ENCODE results near the gene BRAP.
"Not testable (repeated sequence)": the region's sequence is repeated elsewhere in the genome, so short reads cannot be mapped to it uniquely, and the experiment has no call there.

The BRAP gene, protein sequence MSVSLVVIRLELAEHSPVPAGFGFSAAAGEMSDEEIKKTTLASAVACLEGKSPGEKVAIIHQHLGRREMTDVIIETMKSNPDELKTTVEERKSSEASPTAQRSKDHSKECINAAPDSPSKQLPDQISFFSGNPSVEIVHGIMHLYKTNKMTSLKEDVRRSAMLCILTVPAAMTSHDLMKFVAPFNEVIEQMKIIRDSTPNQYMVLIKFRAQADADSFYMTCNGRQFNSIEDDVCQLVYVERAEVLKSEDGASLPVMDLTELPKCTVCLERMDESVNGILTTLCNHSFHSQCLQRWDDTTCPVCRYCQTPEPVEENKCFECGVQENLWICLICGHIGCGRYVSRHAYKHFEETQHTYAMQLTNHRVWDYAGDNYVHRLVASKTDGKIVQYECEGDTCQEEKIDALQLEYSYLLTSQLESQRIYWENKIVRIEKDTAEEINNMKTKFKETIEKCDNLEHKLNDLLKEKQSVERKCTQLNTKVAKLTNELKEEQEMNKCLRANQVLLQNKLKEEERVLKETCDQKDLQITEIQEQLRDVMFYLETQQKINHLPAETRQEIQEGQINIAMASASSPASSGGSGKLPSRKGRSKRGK

DNA sequence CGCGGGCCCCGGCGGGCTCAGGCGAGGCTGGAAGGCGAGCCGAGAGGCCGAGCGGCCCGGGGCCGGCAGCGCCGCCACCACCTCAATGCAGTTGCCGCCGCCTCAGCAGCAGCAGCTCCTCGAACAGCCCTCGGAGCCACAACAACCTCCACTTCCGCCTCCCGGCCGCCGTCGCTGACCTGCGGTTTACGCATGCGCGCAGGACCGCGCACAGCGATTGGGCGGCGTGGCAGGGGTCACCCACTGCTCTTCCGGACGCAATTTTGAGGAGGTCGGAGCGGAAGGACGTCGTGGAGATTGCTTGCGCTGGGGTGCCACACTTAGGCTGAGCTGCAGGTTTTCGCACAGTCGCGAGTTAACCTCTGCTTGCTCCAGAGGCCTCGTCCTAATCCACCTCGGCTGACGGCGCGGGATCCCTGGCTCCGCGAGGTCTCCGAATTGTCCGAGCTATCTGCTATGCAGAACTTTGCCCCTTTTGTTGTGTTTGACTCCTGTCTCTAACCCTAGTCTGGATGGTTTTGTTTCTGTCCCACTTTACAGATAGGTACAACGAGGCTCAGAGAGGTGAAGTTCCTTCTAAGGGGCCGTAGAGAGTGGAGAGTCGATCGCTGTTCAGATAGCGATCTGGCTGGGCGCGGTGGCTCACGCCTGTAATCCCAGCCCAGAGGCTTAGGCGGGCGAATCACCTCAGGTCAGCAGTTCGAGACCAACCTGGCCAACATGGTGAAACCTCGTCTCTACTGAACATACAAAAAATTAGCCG lies at the start of gene BRAP, which contains the start of gene ACAD10:
BRAP (minus strand) TSS at position 146 of the 763 bp plus-strand sequence. CDS start 164 bp downstream, outside the sequence.
ACAD10 (plus strand) TSS at position 243 of the 763 bp plus-strand sequence. CDS start 6,657 bp downstream, outside the sequence.
- FAIRE-seq, result peak; percentile 43

DNA sequence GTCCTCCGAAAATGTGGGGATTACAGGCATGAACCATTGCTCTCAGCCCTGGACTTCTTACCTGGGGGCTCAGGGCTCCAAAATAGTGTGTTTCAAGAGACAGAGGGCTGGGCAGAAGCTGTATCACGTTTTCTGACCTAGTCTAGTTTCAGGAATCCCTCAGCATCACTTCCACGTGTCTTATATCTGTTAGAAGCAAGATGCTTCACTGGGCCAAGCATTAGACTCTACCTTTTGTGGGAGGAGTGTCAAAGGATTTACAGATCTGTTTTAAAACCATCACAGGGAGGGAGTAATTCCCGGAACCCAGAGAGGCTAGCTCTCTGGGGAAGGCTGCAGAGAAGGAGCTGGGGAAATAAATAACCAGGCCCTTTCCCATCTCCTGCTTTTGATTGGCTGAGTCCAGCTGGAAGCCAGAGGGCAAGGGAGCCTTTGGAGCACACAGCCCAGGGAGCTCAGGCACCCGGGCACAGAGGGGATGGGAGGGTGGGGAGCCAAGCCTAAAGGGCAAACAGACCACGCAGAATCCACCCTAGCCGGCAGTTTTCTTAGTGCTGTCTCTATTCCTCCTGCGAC lies 47.7 kb upstream of the BRAP start:
- no peak for FAIRE-seq

DNA sequence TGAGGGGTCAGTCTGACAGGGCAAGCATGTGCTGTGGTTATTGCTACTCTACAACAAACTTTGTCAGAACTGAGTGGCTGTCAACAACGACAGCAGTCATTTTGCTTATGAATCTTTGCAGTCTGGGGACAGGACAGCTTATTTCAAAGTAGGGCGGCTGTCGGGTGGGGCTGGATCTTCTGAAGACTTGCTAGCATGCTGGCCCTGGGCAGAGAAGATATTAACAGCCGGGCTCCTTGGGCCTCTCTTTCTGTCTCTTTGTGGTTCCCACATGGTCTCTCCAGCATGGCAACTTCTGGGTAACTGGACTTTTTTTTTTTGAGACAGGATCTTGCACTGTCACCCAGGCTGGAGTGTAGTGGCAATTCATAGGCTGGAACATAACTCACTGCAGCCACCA lies 47.0 kb upstream of the BRAP start:
- FAIRE-seq, result no peak

DNA sequence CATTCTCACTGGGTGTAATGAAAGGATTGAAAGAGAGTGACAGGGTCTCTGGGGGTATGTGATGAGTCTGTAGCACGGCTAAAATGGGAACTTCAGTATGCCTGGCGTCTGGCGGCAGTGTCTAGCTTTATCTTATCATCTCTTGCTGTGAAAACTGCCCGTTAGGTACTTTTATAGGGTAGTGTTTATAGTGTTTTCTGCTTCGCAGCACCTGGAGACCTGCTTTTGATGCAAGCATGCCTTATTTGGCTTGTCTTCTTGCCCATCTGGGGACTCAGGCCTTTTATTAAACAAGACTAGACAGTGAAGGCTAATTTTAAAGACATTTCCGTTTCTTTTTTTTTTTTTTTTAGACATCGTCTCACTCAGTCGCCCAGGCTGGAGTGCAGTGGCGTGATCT lies 44.7 kb upstream of the BRAP start:
- FAIRE-seq, result no peak

DNA sequence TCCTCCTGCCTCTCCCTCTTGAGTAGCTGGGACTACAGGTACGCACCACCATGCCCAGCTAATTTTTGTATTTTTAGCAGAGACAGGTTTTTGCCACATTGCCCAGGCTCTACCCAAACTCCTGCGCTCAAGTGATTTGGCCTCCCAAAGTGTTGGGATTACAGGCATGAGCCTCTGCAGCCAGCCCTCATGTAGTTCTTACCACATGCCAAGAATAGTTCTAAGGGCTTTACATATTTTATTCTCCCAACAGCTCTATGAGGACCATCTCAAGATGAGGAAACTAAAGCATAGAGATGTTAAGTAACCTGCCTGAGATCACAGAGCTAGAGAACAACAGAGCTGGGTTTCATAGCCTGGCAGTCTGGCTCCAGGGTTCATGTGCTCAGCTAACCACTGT lies 43.0 kb upstream of the BRAP start:
- no peak for FAIRE-seq

DNA sequence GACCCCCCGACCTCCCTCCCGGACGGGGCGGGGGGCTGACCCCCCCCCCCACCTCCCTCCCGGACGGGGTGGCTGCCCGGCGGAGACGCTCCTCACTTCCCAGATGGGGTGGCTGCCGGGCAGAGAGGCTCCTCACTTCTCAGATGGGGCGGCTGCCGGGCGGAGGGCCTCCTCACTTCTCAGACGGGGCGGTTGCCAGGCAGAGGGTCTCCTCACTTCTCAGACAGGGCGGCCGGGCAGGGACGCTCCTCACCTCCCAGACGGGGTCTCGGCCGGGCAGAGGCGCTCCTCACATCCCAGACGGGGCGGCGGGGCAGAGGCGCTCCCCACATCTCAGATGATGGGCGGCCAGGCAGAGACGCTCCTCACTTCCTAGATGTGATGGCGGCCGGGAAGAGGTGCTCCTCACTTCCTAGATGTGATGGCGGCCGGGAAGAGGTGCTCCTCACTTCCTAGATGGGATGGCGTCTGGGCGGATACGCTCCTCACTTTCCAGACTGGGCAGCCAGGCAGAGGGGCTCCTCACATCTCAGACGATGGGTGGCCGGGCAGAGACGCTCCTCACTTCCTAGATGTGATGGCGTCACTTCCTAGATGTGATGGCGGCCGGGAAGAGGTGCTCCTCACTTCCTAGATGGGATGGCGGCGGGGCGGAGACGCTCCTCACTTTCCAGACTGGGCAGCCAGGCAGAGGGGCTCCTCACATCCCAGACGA lies 38.0 kb upstream of the BRAP start:
- not testable (repeated sequence) for FAIRE-seq

DNA sequence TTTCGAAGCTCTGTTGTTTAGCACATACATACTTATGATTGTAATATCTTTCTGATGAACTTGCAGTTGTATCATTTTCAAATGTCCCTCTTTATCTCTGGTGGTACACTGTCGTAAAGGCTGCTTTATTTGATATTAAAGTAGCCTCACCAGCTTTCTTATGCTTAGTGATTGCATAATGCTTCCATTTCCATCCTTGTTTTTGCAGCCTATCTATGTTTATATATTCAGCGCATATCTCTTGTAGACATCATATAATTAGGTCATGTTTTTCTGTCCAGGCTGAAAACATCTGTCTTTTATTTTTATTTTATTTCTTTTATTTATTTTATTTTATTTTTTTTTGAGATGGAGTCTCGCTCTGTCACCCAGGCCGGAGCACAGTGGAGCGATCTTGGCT lies 34.7 kb upstream of the BRAP start:
- FAIRE-seq, result no peak

- not testable (repeated sequence) for FAIRE-seq
These were observed 33.6 kb upstream of the BRAP start for GRCh38 chr12:111719316-111719715.

DNA sequence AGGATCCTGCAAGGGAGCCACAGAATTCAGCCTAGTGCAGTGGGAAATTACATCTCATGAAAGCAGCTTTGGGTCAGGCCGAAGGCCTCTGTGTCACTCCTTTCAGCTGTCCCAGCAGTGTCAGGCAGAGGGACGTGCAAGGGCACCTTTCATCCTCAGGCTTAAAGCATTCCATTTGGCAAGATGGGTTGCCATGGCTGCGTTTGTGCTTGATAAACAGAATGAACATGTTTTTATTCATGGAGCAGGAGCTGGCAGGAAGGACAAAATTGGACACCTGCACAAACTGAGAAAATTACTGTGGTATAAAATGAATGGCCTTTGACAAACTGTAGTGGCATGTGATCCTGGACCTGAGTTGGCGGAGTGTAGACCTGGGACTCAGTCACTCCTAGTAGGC lies 29.5 kb upstream of the BRAP start:
- no peak for FAIRE-seq

GRCh38 chr12:111706145-111706544 lies 20.4 kb upstream of the BRAP start:
- FAIRE-seq, result no peak

- no peak for FAIRE-seq
These were observed 19.9 kb upstream of the BRAP start for GRCh38 chr12:111705672-111706071.

DNA sequence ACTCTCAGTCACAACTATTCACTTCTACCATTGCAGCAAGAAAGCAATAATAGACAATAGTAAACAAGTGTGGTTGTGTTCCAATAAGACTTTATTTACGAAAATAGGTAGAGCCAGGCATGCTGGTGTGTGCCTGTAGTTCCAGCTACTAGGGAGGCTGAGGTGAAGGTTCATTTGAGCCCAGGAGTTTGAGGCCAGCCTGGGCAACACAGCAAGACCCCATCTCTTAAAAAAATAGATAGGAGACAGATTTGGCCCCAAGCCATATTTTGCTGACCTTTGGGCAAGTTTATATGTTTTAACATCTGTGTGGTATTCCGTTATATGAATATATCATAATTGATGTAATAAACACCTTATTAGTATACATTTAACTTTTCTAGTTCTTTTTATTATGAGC lies 14.2 kb upstream of the BRAP start:
- no peak for FAIRE-seq

GRCh38 chr12:111693818-111694217 lies 8.1 kb upstream of the BRAP start:
- no peak for FAIRE-seq

DNA sequence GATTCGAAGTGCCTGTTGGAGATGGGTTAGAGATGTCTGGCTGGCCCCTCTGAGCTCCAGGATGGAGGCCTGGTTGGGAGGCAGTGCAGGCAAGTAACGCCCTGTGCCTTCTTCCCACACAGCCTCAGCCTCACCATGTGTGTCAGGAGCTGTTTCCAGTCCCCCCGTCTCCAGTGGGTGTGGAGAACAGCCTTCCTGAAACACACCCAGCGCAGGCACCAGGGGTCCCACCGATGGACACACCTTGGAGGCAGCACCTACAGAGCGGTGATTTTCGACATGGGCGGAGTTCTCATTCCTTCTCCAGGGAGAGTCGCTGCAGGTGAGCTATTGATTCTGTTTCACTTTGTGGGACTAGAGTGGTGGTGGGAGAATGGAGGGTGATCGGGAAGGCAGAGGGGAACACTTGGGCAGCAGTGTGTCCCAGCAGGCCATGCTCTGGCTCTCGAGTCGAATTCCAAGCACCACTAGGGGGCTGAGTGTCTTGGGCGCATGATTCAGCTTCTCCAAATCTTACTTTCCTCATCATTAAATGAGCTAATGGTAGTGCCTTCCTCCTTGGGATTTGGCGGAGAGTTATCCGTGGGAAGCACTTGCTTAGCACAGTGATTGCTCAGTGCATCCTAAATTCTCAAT lies 6.9 kb upstream of the BRAP start:
- no peak for FAIRE-seq

GRCh38 chr12:111691262-111691661 lies 5.5 kb upstream of the BRAP start:
- no peak for FAIRE-seq

DNA sequence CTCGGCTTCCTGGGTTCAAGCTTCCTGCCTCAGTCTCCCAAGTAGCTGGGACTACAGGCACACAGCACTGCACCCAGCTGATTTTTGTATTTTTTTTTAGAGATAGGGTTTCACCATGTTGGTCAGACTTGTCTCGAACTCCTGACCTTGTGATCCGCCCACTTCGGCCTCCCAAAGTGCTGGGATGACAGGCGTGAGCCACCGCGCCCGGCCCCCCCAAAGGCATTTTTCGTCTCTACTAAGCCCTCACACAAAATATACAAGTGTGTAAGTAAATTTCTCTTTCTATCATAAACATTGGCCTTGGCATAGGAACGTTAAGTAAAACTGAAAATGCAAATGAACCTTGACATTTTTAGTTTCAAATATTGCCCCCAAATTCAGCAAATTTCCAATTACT lies 2.2 kb upstream of the BRAP start:
- no peak for FAIRE-seq

- FAIRE-seq, result no peak
These were observed 1.5 kb upstream of the BRAP start for GRCh38 chr12:111687255-111687654.

GRCh38 chr12:111686574-111687105 lies 884 bp upstream of the BRAP start:
- no peak for FAIRE-seq

DNA sequence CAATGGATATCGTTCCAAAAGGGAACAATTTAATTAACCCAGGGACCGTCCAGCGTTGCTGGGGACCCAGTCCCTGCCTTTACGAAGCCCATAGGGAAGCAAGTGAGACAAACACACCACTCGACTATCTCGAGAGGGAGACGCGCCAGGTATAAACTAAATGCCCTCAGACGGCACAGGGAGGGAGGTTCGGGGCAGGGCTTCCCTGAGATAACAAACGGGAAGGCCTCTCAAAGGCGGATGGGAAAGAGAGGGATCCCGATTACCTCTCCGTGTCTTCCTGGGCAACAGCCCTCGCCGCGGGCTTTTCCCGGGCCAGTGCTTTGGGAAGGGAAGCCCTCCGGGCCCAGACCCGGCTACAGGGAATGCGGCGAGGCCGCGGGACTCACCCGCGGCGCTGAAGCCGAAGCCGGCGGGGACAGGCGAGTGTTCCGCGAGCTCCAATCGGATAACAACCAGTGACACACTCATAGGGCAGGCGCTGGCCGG lies 390 bp downstream of the BRAP start:
- FAIRE-seq, result no peak

GRCh38 chr12:111684485-111685198 lies 1.1 kb downstream of the BRAP start:
- FAIRE-seq, result not testable (repeated sequence)

DNA sequence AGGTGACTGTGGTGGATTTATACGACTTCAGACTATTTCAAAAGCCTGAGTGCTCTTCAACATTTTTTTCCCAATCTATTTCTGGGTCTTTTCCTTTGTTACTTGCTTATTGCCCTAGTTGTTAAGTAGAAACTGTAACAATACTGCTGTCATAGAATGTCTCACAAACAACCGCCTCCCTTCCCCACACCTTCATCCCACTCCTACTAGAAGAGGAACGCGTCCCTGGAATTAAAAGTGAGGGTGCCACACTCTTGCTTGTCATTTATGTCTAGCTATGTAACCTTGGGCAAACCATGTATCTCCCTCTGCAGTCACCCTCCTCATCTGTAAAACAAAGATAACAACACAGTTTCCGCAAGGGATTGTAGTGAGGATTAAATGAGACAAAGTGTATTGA lies 8.6 kb downstream of the BRAP start:
- FAIRE-seq, result no peak

Data from endometrium (tissue), 2 donors.